ENCODE data around the gene EGFL7. TPM values are rescaled to one million over a fixed set of nuclear protein-coding genes. Genes with fewer than 3 reads are reported as not detected.

EGFL7 gene
- total and polyA plus RNA-seq, 11 donors: 56.4 to 142 (median 94.5) TPM

GRCh38 chr9:136693490-136694162 lies 30.9 kb downstream of the EGFL7 start:
- Histone ChIP-seq H3K27ac (no peak overlapping the region), H3K27me3 (no peaks in the 10 kb centered on the region), H3K4me1 (peaks cover 3 to 58% (median 32%) of the 10 kb centered on the region in 12 donors), H3K4me3 (no peak overlapping the region), H3K9me3 (no peaks in the 10 kb centered on the region), H3K36me3 (no peaks in the 10 kb centered on the region)
- intact Hi-C loops (cut with DNase I): loop anchor here in 9 of 10 donors (2.0 to 10.0 kb wide), 6 partner anchors 51 to 211 kb away; partner anchors contain the start of gene SEC16A (in 3 of the 9)
- ATAC-seq: no peak
- WGBS, 4 donors: 72 to 92% (median 78%) methylated on average over 9 to 15 of the region's 15 CpGs
- DNase-seq: peak in 1 of 5 donors; percentile 28
- no peak for TF ChIP-seq POLR2A (IDR thresholded peaks at IDR 0.05)
- TF ChIP-seq, protein P1, sequence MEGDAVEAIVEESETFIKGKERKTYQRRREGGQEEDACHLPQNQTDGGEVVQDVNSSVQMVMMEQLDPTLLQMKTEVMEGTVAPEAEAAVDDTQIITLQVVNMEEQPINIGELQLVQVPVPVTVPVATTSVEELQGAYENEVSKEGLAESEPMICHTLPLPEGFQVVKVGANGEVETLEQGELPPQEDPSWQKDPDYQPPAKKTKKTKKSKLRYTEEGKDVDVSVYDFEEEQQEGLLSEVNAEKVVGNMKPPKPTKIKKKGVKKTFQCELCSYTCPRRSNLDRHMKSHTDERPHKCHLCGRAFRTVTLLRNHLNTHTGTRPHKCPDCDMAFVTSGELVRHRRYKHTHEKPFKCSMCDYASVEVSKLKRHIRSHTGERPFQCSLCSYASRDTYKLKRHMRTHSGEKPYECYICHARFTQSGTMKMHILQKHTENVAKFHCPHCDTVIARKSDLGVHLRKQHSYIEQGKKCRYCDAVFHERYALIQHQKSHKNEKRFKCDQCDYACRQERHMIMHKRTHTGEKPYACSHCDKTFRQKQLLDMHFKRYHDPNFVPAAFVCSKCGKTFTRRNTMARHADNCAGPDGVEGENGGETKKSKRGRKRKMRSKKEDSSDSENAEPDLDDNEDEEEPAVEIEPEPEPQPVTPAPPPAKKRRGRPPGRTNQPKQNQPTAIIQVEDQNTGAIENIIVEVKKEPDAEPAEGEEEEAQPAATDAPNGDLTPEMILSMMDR (IDR thresholded peaks at IDR 0.05): no peak

DNA sequence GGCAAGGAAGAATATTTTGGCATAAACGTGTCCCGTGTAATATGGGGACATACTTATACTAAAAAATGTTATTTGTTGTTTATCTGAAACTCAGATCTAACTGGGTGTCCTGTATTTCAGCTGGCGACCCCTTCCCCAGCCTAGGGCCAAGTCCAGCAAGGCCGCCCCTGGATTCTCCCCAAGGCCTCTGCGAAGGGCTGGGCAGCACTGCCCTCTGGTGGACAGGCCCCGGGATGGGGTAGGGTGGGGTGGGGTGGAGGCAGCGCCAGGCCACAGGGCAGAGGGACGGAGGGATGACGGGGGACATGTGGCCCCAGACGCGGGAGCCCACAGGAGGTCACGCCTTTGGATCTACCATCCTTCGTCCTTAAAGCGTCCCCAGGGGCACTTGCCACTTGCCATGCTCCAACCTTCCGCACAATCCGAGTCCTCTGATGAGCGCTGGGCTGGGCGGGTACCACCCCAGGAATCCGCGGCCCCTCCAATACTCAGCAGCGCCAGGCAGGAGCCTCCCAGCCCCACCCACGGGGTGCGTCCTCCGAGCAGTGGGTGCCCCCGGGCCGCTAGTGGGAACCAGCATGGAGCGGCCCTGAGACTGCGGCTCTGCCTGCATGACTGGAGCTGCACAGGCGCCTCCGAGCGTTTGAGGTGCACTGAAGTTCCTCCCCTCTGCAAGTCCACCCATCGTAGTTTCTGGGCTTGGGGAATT lies 31.6 kb downstream of the EGFL7 start:
- Histone ChIP-seq H3K4me1 (peaks cover 3 to 52% (median 31%) of the 10 kb centered on the region in 12 donors), H3K27ac (no peak overlapping the region), H3K36me3 (no peaks in the 10 kb centered on the region), H3K27me3 (no peaks in the 10 kb centered on the region), H3K9me3 (no peaks in the 10 kb centered on the region), H3K4me3 (no peak overlapping the region)
- DNase-seq: peak in 2 of 5 donors; percentile 64 to 77
- intact Hi-C loops (cut with DNase I): loop anchor here in 9 of 10 donors (2.0 to 10.0 kb wide), 6 partner anchors 52 to 212 kb away; partner anchors contain the start of gene SEC16A (in 3 of the 9)
- TF ChIP-seq, protein P1 (IDR thresholded peaks at IDR 0.05): peak; percentile 60 to 81 (median 73)
- TF ChIP-seq POLR2A (IDR thresholded peaks at IDR 0.05): no peak
- 44 to 48% (median 45%) methylated on average over 17 to 32 of the region's 32 CpGs for WGBS, 4 donors
- ATAC-seq: peak in 3 of 4 donors; percentile 43 to 57 (median 50)

GRCh38 chr9:136694872-136695247 lies 32.1 kb downstream of the EGFL7 start:
- H3K27ac ChIP-seq: no peak overlapping the region
- ATAC-seq: no peak
- DNase-seq: no peak
- no peaks in the 10 kb centered on the region for H3K36me3 ChIP-seq
- WGBS, 4 donors: 92 to 95% (median 93%) methylated on average over 11 of the region's 11 CpGs
- intact Hi-C loops (cut with DNase I): loop anchor here in 9 of 10 donors (2.0 to 10.0 kb wide), 6 partner anchors 52 to 213 kb away; partner anchors contain the start of gene SEC16A (in 3 of the 9)
- H3K4me3 ChIP-seq: no peak overlapping the region
- H3K4me1 ChIP-seq: peaks cover 3 to 47% (median 28%) of the 10 kb centered on the region in 12 donors
- no peaks in the 10 kb centered on the region for H3K9me3 ChIP-seq
- TF ChIP-seq, protein P1 (IDR thresholded peaks at IDR 0.05): no peak
- TF ChIP-seq POLR2A (IDR thresholded peaks at IDR 0.05): no peak
- peaks cover 0 to under 1% (median 0%) of the 10 kb centered on the region in 9 donors for H3K27me3 ChIP-seq

GRCh38 chr9:136695435-136695895 lies 32.7 kb downstream of the EGFL7 start:
- DNase-seq: peak in 2 of 5 donors; percentile 35 to 49
- H3K4me3 ChIP-seq: no peak overlapping the region
- intact Hi-C loops (cut with DNase I): loop anchor here in 3 of 10 donors (2.0 to 10.0 kb wide), 3 partner anchors 53 to 211 kb away; partner anchors contain the start of gene SEC16A (in 2 of the 3)

More at GRCh38 chr9:136695435-136695895, 32.7 kb downstream of the EGFL7 start:
- Histone ChIP-seq H3K27ac (no peak overlapping the region), H3K36me3 (no peaks in the 10 kb centered on the region), H3K27me3 (peaks cover 0 to 7% (median 0%) of the 10 kb centered on the region in 9 donors), H3K4me1 (peaks cover 3 to 41% (median 22%) of the 10 kb centered on the region in 12 donors), H3K9me3 (no peaks in the 10 kb centered on the region)
- peak in 3 of 4 donors; percentile 25 to 41 (median 41) for ATAC-seq
- 51 to 69% (median 65%) methylated on average over 4 to 10 of the region's 10 CpGs for WGBS, 4 donors
- TF ChIP-seq POLR2A (IDR thresholded peaks at IDR 0.05): no peak
- TF ChIP-seq, protein P1 (IDR thresholded peaks at IDR 0.05): no peak
